Sigmoid colon (tissue), 7 donors: ENCODE results near the gene B4GALT4. TPM values are rescaled to one million over a fixed set of nuclear protein-coding genes. Genes with fewer than 3 reads are reported as not detected.

Experiments
- DNase-seq: peaks from one replicate; pipeline ENCODE4 v3.0.0-alpha.2; 2019
- H3K27ac ChIP-seq, 4 donors: fragments of 200-600 bp; sonication (generic); one replicate each; pipeline ENCODE4 v1.5.1; 2016 to 2019; ENCODE audit warnings: mild to moderate bottlenecking in 1 of 4
- H3K27me3 ChIP-seq, 3 donors: fragments of 200-600 bp; sonication (generic); one replicate each; pipeline ENCODE4 v1.5.1; 2019; ENCODE audit warnings: mild to moderate bottlenecking in 1 of 3
- H3K36me3 ChIP-seq, 4 donors: fragments of 200-600 bp; sonication (generic); one replicate each; pipeline ENCODE4 v1.5.1; 2016 to 2019
- H3K4me1 ChIP-seq, 4 donors: fragments of 200-600 bp; sonication (generic); one replicate each; pipeline ENCODE4 v1.5.1; 2017 to 2019
- H3K4me3 ChIP-seq, 4 donors: fragments of 200-600 bp; sonication (generic); one replicate each; pipeline ENCODE4 v1.5.1; 2017 to 2019; ENCODE audit warnings: mild to moderate bottlenecking in 2 of 4, moderate library complexity in 1 of 4
- H3K9me3 ChIP-seq, 4 donors: fragments of 200-600 bp in 3 of 4; sonication (generic) in 3 of 4; one replicate each; pipeline versions ENCODE4 v1.5.1 to v1.6.1; 2013 to 2019
- CTCF ChIP-seq, 4 experiments: fragments of 450-650 bp in 3 of 4; fragments of 200-600 bp in 1 of 4; IDR thresholded peaks; one replicate each; pipeline ENCODE4 v1.5.1; 2016 to 2019; ENCODE audit warnings: antibody characterized with exemption in 4 of 4, mild to moderate bottlenecking in 3 of 4, moderate library complexity in 2 of 4
- EP300 ChIP-seq, 4 donors: sonication (generic); formaldehyde crosslinking; IDR thresholded peaks; one replicate each; pipeline ENCODE4 v1.6.1; 2017; ENCODE audit warnings: antibody characterized with exemption in 4 of 4
- POLR2A ChIP-seq, 2 donors: fragments of 450-650 bp; IDR thresholded peaks; one replicate each; pipeline ENCODE4 v1.6.1; 2016; ENCODE audit warnings: antibody characterized with exemption in 2 of 2, mild to moderate bottlenecking in 2 of 2, moderate library complexity in 2 of 2
- POLR2AphosphoS5 ChIP-seq, 4 donors: sonication (generic); formaldehyde crosslinking; IDR thresholded peaks; one replicate each; pipeline ENCODE4 v1.6.1; 2017; ENCODE audit warnings: antibody characterized with exemption in 4 of 4
- WGBS, 2 donors: extraction: QIAGEN DNeasy Blood & Tissue Kit; methylation state at CpG; one replicate each; pipeline ENCODE4 v1.1.7; 2013; 5-methylcytosine and 5-hydroxymethylcytosine counted together
- intact Hi-C: fragments of 100-400 bp; cut with DNase I; formaldehyde crosslinking; loops from one replicate; pipeline ENCODE4 v1.15.1; 2023
- polyA plus RNA-seq, 3 donors: library from polyadenylated mRNA; stranded (reverse); fragments of 200-250 nt; gene quantifications; one replicate each; pipeline ENCODE4 v1.2.3, GENCODE V29; 2013
- total RNA-seq, 4 donors: library from RNA; depleted of rRNA; stranded (reverse); fragments of >200 nt; gene quantifications; one replicate each; pipeline ENCODE4 v1.1.0, GENCODE V29; 2016
- donor health status: healthy with polysubstance abuse.
- donor health status: Bipolar disorder and iron deficiency.
- donor health status: healthy.

B4GALT4 gene
- total RNA-seq (10 to 100 TPM; 12.1 to 15.8 (median 14.0) TPM), polyA plus RNA-seq (10 to 100 TPM; 31.5 to 45.6 (median 35.1) TPM)

- WGBS, 2 donors, result 1 to 2% methylated on average over 70 of the region's 70 CpGs
- H3K4me3 ChIP-seq, result peak within 1 kb of the TSS; percentile 59 to 85 (median 72)
- peak; percentile 94 for DNase-seq
- H3K9me3 ChIP-seq, result no peaks in the 10 kb centered on the region
- no peaks in the 10 kb centered on the region for H3K27me3 ChIP-seq
- H3K4me1 ChIP-seq, result peaks cover 0 to 28% (median 17%) of the 10 kb centered on the region in 4 donors
- H3K27ac ChIP-seq, result peak within 1 kb of the TSS; percentile 85 to 92 (median 90)
- TF ChIP-seq POLR2AphosphoS5 (IDR thresholded peaks at IDR 0.05), result peak; percentile 79 to 89 (median 83)
- TF ChIP-seq EP300 (IDR thresholded peaks at IDR 0.05), result no peak
- TF ChIP-seq POLR2A (IDR thresholded peaks at IDR 0.05), result peak; percentile 66 to 71
- intact Hi-C loops, result loop anchor here (2.0 to 10.0 kb wide), 3 partner anchors 82 to 356 kb away; partner anchors contain the start of gene TEX55
- H3K36me3 ChIP-seq, result peaks cover 0 to 9% (median 0%) of the 10 kb centered on the region in 4 donors
Measured at GRCh38 chr3:119240591-119241434, at the start of gene B4GALT4. B4GALT4 (minus strand) TSS chr3:119240878; CDS start chr3:119230099, 10,779 bp downstream.

GRCh38 chr3:119289404-119289770 is 48.7 kb upstream of the B4GALT4 start:
- TF ChIP-seq POLR2A (IDR thresholded peaks at IDR 0.05), result no peak
- no peak for TF ChIP-seq EP300 (IDR thresholded peaks at IDR 0.05)
- TF ChIP-seq POLR2AphosphoS5 (IDR thresholded peaks at IDR 0.05), result no peak
- no peak for TF ChIP-seq CTCF (IDR thresholded peaks at IDR 0.05)
- H3K9me3 ChIP-seq, result peaks cover 0 to 8% (median 3%) of the 10 kb centered on the region in 4 donors
- H3K27me3 ChIP-seq, result no peaks in the 10 kb centered on the region
- WGBS, 2 donors, result 85 to 98% methylated on average over 2 of the region's 2 CpGs
- H3K4me1 ChIP-seq, result peaks cover 0 to 11% (median 7%) of the 10 kb centered on the region in 4 donors
- no peaks in the 10 kb centered on the region for H3K36me3 ChIP-seq
- no peak overlapping the region for H3K27ac ChIP-seq
- no peak overlapping the region for H3K4me3 ChIP-seq
- intact Hi-C loops, result no loop called here
- DNase-seq, result no peak

- peaks cover 0 to 11% (median 7%) of the 10 kb centered on the region in 4 donors for H3K4me1 ChIP-seq
- no peak for DNase-seq
- intact Hi-C loops, result no loop called here
- no peak for TF ChIP-seq CTCF (IDR thresholded peaks at IDR 0.05)
- no peak for TF ChIP-seq POLR2A (IDR thresholded peaks at IDR 0.05)
- no peak for TF ChIP-seq POLR2AphosphoS5 (IDR thresholded peaks at IDR 0.05)
- TF ChIP-seq EP300 (IDR thresholded peaks at IDR 0.05), result no peak
- WGBS, 2 donors, result 92% methylated on average over 3 of the region's 3 CpGs
- no peaks in the 10 kb centered on the region for H3K27me3 ChIP-seq
- peaks cover 0 to 8% (median 3%) of the 10 kb centered on the region in 4 donors for H3K9me3 ChIP-seq
- no peak overlapping the region for H3K27ac ChIP-seq
- H3K36me3 ChIP-seq, result no peaks in the 10 kb centered on the region
- no peak overlapping the region for H3K4me3 ChIP-seq
Measured at GRCh38 chr3:119288669-119289403, 48.2 kb upstream of the B4GALT4 start.

- Histone ChIP-seq H3K4me1 (peaks cover 0 to 9% (median 8%) of the 10 kb centered on the region in 4 donors), H3K4me3 (no peak overlapping the region), H3K36me3 (no peaks in the 10 kb centered on the region), H3K27me3 (no peaks in the 10 kb centered on the region), H3K9me3 (peaks cover 0 to 6% (median 0%) of the 10 kb centered on the region in 4 donors), H3K27ac (peak overlapping the region; percentile 56 to 63 (median 62))
- no peak for TF ChIP-seq POLR2AphosphoS5 (IDR thresholded peaks at IDR 0.05)
- no peak for TF ChIP-seq POLR2A (IDR thresholded peaks at IDR 0.05)
- TF ChIP-seq EP300 (IDR thresholded peaks at IDR 0.05), result no peak
- TF ChIP-seq CTCF (IDR thresholded peaks at IDR 0.05), result no peak
- 81 to 92% methylated on average over 5 of the region's 5 CpGs for WGBS, 2 donors
- intact Hi-C loops, result loop anchor here (10.0 kb wide), 2 partner anchors 75 to 105 kb away; no protein-coding TSS in a partner anchor
- DNase-seq, result no peak
Measured at GRCh38 chr3:119279584-119280243, 39.0 kb upstream of the B4GALT4 start.
